ENCODE measurements around the gene BAIAP2. TPM values are rescaled to one million over a fixed set of nuclear protein-coding genes. Genes with fewer than 3 reads are reported as not detected.

The BAIAP2 gene
- total and polyA plus RNA-seq, 2 donors (not counting 3 experiments of a cell fraction or from before 2014, with no cell fraction given), result 12.3 to 18.6 TPM

- intact Hi-C loops (cut with micrococcal nuclease), result no loop called here
- H3K9me1 ChIP-seq (replicated peaks; ENCODE audit: control insufficient read depth, extremely low read depth, insufficient read depth, low read length), result no peaks in the 10 kb centered on the region
- no peak overlapping the region for H2AFZ ChIP-seq (ENCODE audit: low read depth, low read length)
- no peak overlapping the region for H3K9ac ChIP-seq (replicated peaks; ENCODE audit: extremely low read depth, insufficient read depth, low read length)
- no peaks in the 10 kb centered on the region for H3K79me2 ChIP-seq (ENCODE audit: control insufficient read depth, insufficient read depth, low read length)
- no peak for FAIRE-seq
- H3K27me3 ChIP-seq (ENCODE audit: control insufficient read depth in 2 of 2, insufficient read depth in 2 of 2, low read length in 2 of 2), result no peaks in the 10 kb centered on the region
- H3K4me3 ChIP-seq (replicated peaks in 1 of 3; ENCODE audit: insufficient read depth in 1 of 3, low read depth in 1 of 3, low read length in 3 of 3), result no peak overlapping the region
- no peak overlapping the region for H3K27ac ChIP-seq (ENCODE audit: insufficient read depth, low read depth, low read length)
- no peak overlapping the region for H3K4me2 ChIP-seq (ENCODE audit: insufficient read depth, low read length)
- H3K4me1 ChIP-seq (ENCODE audit: control insufficient read depth, extremely low read depth, insufficient read depth, low read length), result peaks cover 12% of the 10 kb centered on the region
- ChIA-PET POLR2A (no interaction called here), CTCF (interaction anchor here (0.9 to 4.4 kb wide), 6 partner anchors 9 to 81 kb away, joined by 3 to 62 read pairs (median 4); no protein-coding TSS in a partner anchor)
- H3K36me3 ChIP-seq (ENCODE audit: control insufficient read depth in 2 of 2, extremely low read depth in 1 of 2, insufficient read depth in 2 of 2, low read length in 2 of 2), result no peaks in the 10 kb centered on the region
- H3K9me3 ChIP-seq (replicated peaks; ENCODE audit: control insufficient read depth, insufficient read depth, low read length), result no peaks in the 10 kb centered on the region
- no TSS peak for BruUV-seq (replicated peaks)
- TF ChIP-seq MYC (IDR thresholded peaks at IDR 0.05; ENCODE audit: low read depth, low read length) (no peak), FOS (IDR thresholded peaks at IDR 0.05; ENCODE audit: borderline replicate concordance, insufficient read depth, low read length) (no peak), EZH2 (IDR thresholded peaks at IDR 0.05; ENCODE audit: borderline replicate concordance, low read depth, low read length, severe bottlenecking) (no peak), MAX (IDR thresholded peaks at IDR 0.05; ENCODE audit: insufficient read depth, insufficient read length) (no peak), POLR2AphosphoS5 (IDR thresholded peaks at IDR 0.05; ENCODE audit: insufficient read depth, low read depth, low read length) (no peak), JUN (IDR thresholded peaks at IDR 0.05; ENCODE audit: borderline replicate concordance, insufficient read depth, insufficient read length, low read depth) (no peak), GATA2 (IDR thresholded peaks at IDR 0.05; ENCODE audit: insufficient read depth, insufficient read length, low read depth, low read length) (no peak), CTCF (IDR thresholded peaks at IDR 0.05; ENCODE audit: extremely low read depth in 1 of 2, insufficient read depth in 1 of 2, low read depth in 1 of 2, low read length in 2 of 2) (no peak), POLR2A (IDR thresholded peaks at IDR 0.05; ENCODE audit: low read depth, low read length) (no peak)
- no peaks in the 10 kb centered on the region for H4K20me1 ChIP-seq (replicated peaks; ENCODE audit: control insufficient read depth, extremely low read depth, insufficient read depth, low read length)
- no peak for DNase-seq (ENCODE audit: low read depth, low spot score)
- dilution Hi-C loops (cut with MboI; ENCODE audit: extremely low pct_ligation_motif_present, low sequenced_read_pairs), result no loop called here
Measured at GRCh38 chr17:81021531-81022343, 13.2 kb upstream of the BAIAP2 start.

All from endothelial cell of umbilical vein (primary cell).